ENCODE results near the gene HTRA2. TPM values are rescaled to one million over a fixed set of nuclear protein-coding genes. Genes with fewer than 3 reads are reported as not detected.
A peak's percentile ranks its signal among the peaks of the same experiment; 100 is the strongest.

The HTRA2 gene
- total RNA-seq, 6 donors from 2014 or later = 11.8 to 36.9 (median 27.2) TPM

GRCh38 chr2:74515271-74515980 is 14.3 kb upstream of the HTRA2 start:
- 7 to 9% methylated on average over 6 to 29 of the region's 60 CpGs for WGBS, 2 donors
- TF ChIP-seq CTCF (IDR thresholded peaks at IDR 0.05) (no peak), POLR2AphosphoS5 (IDR thresholded peaks at IDR 0.05) (no peak), POLR2A (IDR thresholded peaks at IDR 0.05) (no peak)
- Histone ChIP-seq H3K27ac (no peak overlapping the region), H3K27me3 (peaks cover 6 to 62% (median 44%) of the 10 kb centered on the region in 4 donors), H3K4me1 (peaks cover 25 to 31% (median 29%) of the 10 kb centered on the region in 4 donors), H3K4me3 (peak overlapping the region in 3 of 4 donors; percentile 36 to 49 (median 47)), H3K36me3 (no peaks in the 10 kb centered on the region), H3K9me3 (no peaks in the 10 kb centered on the region)
- DNase-seq (peak in 1 of 2 donors; percentile 89), ATAC-seq (ENCODE audit: low FRiP score in 2 of 2) (peak; percentile 9 to 29)

DNA sequence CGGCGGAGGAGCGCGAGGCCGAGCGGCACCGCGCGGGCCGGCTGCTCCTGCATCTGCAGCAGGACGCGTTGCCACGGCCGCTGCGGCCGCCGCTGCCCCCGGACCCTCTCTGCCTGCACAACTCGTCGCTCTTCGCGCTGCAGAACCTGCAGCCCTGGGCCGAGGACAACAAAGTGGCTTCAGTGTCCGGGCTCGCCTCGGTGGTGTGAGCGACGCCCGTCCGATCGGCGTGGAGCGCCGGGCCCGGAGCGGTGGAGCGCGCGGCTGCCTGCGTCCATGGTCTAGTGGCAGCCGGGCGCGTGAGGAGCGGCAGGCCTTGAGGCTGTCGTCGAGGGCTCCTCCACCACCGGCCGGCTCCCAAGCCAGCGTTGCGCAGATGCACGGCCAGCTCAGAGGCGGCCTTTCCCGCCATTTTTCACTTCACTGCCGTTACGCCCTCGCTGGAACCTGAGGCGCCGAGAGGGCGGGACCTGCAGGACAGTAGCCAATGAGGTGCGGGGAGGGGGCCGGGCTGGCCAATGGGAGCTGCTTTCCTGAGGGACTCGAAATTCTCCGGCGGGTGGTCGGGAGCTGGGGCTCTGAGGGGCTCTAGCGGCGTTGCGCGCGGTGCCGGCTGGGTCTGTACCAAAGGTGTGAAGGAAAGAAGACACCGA is 13.6 kb upstream of the HTRA2 start:
- DNase-seq = peak; percentile 58 to 92
- H3K27me3 ChIP-seq = peaks cover 6 to 60% (median 44%) of the 10 kb centered on the region in 4 donors
- H3K9me3 ChIP-seq = no peaks in the 10 kb centered on the region
- no peak overlapping the region for H3K27ac ChIP-seq
- no peaks in the 10 kb centered on the region for H3K36me3 ChIP-seq
- H3K4me1 ChIP-seq = peaks cover 25 to 31% (median 29%) of the 10 kb centered on the region in 4 donors
- WGBS, 2 donors = 6% methylated on average over 17 to 35 of the region's 72 CpGs
- peak; percentile 53 to 84 for ATAC-seq (ENCODE audit: low FRiP score in 2 of 2)
- peak overlapping the region in 3 of 4 donors; percentile 36 to 49 (median 47) for H3K4me3 ChIP-seq
- TF ChIP-seq EP300 (IDR thresholded peaks at IDR 0.05) (no peak), POLR2AphosphoS5 (IDR thresholded peaks at IDR 0.05) (no peak)

DNA sequence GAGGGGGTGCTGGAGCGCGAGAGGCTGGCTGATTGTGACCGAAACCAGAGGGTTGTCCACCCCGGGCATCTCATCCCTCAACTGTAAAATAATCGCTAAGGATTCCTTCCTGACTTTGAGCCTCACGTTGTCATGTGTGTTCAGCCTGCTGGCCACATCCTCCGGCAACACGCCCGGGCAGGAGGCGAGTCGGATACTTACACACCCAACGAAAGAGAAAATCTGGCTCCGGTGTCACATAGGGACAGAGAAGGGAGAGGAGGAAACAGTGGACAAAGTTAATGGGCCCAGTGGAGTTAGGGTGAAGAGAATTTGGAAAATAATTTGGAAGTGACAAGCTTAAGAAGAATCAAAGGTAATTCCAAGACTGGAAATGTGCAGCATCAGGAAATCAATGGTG is 13.1 kb upstream of the HTRA2 start:
- TF ChIP-seq EP300 (IDR thresholded peaks at IDR 0.05) (no peak), CTCF (IDR thresholded peaks at IDR 0.05) (no peak), POLR2A (IDR thresholded peaks at IDR 0.05) (no peak), POLR2AphosphoS5 (IDR thresholded peaks at IDR 0.05) (no peak)
- ATAC-seq (ENCODE audit: low FRiP score in 2 of 2) = no peak
- no peaks in the 10 kb centered on the region for H3K9me3 ChIP-seq
- no peak for DNase-seq
- H3K36me3 ChIP-seq = no peaks in the 10 kb centered on the region
- H3K27ac ChIP-seq = no peak overlapping the region
- WGBS, 2 donors = 70% methylated on average over 13 of the region's 13 CpGs
- H3K27me3 ChIP-seq = peaks cover 6 to 56% (median 44%) of the 10 kb centered on the region in 4 donors
- peaks cover 25 to 31% (median 29%) of the 10 kb centered on the region in 4 donors for H3K4me1 ChIP-seq
- H3K4me3 ChIP-seq = peak overlapping the region in 2 of 4 donors; percentile 47 to 49

GRCh38 chr2:74522516-74522915 is 7.2 kb upstream of the HTRA2 start:
- DNase-seq (no peak), ATAC-seq (ENCODE audit: low FRiP score in 2 of 2) (no peak)
- TF ChIP-seq POLR2A (IDR thresholded peaks at IDR 0.05) (no peak), CTCF (IDR thresholded peaks at IDR 0.05) (no peak), EP300 (IDR thresholded peaks at IDR 0.05) (no peak), POLR2AphosphoS5 (IDR thresholded peaks at IDR 0.05) (no peak)
- no peak overlapping the region for H3K27ac ChIP-seq
- H3K9me3 ChIP-seq = no peaks in the 10 kb centered on the region
- H3K27me3 ChIP-seq = no peaks in the 10 kb centered on the region
- WGBS, 2 donors = 67 to 79% methylated on average over 3 of the region's 3 CpGs
- no peak overlapping the region for H3K4me3 ChIP-seq
- peaks cover 0 to 2% (median under 1%) of the 10 kb centered on the region in 4 donors for H3K4me1 ChIP-seq
- H3K36me3 ChIP-seq = peaks cover 15 to 21% (median 19%) of the 10 kb centered on the region in 4 donors

GRCh38 chr2:74524005-74524404 is 5.7 kb upstream of the HTRA2 start:
- DNase-seq (no peak), ATAC-seq (ENCODE audit: low FRiP score in 2 of 2) (no peak)
- TF ChIP-seq CTCF (IDR thresholded peaks at IDR 0.05) (no peak), EP300 (IDR thresholded peaks at IDR 0.05) (no peak), POLR2AphosphoS5 (IDR thresholded peaks at IDR 0.05) (no peak), POLR2A (IDR thresholded peaks at IDR 0.05) (no peak)
- Histone ChIP-seq H3K27me3 (no peaks in the 10 kb centered on the region), H3K27ac (no peak overlapping the region), H3K4me1 (peaks cover 10 to 16% (median 13%) of the 10 kb centered on the region in 4 donors), H3K4me3 (no peak overlapping the region), H3K36me3 (peaks cover 16 to 28% (median 24%) of the 10 kb centered on the region in 4 donors), H3K9me3 (no peaks in the 10 kb centered on the region)
- WGBS, 2 donors = 81 to 91% methylated on average over 6 to 9 of the region's 9 CpGs
